ENCODE results near the gene IL15RA.

IL15RA gene

GRCh38 chr10:5977471-5978229 lies at the start of gene IL15RA:
IL15RA (minus strand) TSS chr10:5977543; CDS start chr10:5977492, 51 bp downstream.
- DNase-seq: peak; percentile 86

DNA sequence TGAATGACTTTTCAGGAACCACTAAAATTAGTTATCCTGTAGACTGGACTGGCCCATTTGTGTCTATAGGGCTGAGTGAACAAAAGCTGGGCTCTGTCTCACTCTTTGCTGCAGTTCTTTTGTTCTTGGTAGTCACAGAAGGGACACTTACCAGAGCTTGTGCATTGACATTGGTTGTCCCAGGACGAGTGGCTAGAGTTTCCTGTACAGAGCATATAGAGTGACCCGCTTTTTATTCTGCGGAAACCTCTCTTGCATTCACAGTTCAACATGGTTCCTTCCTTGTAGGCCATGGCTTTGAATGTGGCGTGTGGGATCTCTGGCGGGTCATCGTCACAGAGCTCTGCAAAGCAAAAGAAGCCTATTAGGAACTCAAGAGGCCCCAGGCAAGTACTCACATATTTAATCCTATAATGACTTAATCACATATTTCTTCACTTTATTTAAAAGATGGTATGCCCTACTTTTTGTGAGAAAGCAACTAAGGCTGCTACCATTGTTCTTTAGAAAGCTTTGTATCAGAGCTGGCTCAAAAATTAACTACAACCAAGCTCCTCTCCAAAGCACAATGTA lies 48.4 kb upstream of the IL15RA start:
- no peak for DNase-seq

GRCh38 chr10:6024334-6024682 lies 47.0 kb upstream of the IL15RA start:
- DNase-seq: no peak

DNA sequence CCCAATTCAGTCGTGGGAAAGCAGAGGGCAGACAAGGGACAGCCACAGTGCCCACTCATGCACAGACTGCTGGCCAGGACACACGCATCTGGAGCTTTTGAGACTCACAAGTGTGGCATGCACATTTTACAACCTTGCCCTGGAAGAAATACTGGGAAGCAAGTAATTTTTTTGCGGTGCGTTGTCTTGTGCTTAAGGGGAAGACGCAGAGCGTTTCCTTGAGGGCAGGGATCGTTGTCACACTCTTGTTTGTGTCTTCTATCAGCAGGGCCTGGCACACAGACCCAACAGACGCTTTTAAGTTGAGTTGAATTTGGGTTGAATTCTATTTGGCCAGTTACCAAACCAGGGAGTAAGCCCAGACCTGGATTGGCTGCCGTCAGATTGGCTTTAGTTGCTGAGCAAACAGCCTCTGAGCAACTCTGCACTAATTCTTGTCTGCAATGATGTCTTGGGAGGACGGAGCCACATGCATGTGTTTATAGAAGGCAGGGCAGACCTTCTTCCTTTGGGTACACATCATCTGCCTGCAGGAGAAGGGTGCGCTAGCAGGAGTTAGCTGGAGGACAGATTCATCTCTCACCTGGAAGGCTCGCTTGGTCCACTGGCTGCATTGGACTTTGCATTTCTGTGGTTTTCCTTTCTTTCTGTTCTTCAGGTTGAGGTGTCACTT lies 46.5 kb upstream of the IL15RA start:
- no peak for DNase-seq

DNA sequence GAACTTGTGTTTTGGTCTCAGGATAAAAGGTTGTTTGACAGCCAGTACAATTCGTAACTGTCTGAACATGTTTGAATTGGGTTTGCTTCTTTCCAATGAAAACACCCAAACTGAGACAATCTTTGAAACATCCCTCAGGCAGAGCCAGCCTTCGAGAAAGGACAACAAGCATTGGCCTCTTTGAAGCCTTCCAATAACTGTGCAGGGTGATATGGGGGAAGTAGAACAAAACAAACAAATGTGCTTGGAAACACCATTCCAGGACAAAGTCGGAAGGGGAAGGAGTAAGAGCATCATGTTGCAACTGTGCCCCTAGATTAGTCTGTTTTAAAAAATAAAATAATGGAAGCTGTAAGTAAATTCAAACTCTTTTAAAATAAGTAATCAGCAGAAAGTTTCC lies 45.3 kb upstream of the IL15RA start:
- DNase-seq: no peak

DNA sequence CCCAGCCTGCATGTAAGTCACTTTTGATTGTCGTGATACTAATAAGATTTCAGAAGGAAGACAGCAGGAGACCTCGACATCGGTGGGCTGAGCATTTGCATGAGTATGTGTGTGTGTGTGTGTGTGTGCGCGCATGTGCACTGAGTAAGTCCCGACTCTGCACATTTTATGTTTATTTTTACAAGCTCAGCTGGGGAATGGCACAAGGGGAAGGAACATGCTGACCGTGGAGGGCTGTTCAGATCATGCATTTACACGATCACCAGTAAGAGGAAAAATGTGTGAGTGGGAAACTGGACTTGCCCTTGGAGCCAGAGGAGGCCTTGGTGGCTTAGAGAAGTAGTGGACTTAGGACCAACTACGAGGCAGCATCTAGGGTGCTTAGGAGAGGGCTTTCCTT lies 43.5 kb upstream of the IL15RA start:
- no peak for DNase-seq

- DNase-seq: no peak
Measured at GRCh38 chr10:6019796-6020195, 42.5 kb upstream of the IL15RA start.

DNA sequence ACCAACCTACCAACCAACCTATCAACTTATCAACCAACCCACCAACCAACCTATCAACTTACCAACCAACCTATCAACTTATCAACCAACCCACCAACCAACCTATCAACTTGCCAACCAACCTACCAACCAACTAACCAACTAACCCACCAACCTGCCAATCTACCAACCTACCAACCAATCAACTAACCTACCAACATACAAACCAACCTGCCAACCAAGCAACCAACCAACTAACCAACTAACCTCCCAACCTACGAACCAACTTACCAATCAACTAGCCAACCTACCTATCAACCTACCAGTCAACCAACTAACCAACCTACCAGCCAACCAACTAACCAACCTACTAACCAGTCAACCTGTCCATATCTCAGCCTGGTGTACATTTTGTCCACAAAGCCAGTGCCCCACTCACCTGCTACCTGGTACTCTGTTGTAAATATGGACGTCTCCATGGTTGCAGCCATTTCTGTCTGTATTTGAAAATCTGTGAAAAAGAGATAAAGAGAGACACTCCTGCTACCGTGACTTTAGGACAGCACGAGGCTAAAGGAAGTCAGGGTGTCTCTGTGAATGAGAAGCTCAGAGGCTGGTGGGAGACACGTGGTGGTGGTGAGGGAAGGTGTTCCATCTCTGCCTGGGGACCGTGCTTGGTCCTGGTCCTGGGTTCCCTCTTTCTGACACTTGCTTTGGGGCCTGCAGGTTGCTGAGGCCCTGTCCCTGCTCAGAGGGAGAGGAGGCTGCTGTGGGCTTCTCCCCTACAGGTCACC lies 41.9 kb upstream of the IL15RA start:
- no peak for DNase-seq

GRCh38 chr10:6018422-6018821 lies 41.1 kb upstream of the IL15RA start:
- no peak for DNase-seq

GRCh38 chr10:6017781-6018354 lies 40.5 kb upstream of the IL15RA start:
- DNase-seq: no peak

DNA sequence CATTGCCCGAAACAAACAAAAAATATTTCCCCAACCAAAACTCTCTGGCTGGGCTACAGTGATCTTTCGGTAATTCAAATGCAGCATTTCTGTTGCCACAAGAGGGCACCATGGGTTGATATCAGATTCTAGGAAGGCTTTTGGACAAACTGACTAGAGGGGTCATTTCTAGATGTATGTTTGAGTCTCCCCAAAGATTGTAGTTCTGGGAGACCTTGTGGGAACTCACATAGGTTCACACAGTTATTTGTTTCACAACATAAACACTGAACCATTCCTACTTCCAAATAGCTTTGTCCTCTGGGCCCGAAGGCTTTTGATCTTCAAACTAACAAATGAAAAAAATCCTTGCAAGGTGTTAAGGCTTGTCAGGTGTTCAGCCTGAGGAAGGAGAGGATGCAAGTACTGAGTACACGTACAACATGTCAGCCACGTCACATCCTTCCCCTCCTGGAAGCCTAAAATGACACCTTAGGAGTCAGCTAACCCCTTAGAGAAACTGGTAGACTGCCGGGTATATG lies 37.0 kb upstream of the IL15RA start:
- DNase-seq: peak; percentile 64

- DNase-seq: no peak
Measured at GRCh38 chr10:6013413-6014192, 36.3 kb upstream of the IL15RA start.

- DNase-seq: no peak
Measured at GRCh38 chr10:6012121-6012905, 35.0 kb upstream of the IL15RA start.

DNA sequence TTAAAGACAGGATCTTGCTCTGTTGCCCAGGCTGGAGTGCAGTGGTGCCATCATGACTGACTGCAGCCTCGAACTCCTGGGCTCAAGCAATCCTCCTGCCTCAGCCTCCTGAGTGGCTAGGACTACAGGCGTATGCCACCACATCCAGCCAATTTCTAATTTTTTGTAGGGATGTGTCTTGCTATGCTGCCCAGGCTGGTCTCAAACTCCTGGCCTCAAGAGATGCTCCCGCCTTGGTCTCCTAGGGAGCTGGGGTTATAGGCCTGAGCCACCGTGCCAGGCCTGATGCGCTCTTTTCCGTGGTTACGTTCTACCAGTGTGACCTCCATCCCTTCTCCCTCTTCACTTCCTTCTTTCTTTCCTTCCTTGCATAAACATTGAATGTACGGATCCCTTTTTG lies 34.2 kb upstream of the IL15RA start:
- DNase-seq: no peak

- no peak for DNase-seq
Measured at GRCh38 chr10:6010569-6010968, 33.2 kb upstream of the IL15RA start.

DNA sequence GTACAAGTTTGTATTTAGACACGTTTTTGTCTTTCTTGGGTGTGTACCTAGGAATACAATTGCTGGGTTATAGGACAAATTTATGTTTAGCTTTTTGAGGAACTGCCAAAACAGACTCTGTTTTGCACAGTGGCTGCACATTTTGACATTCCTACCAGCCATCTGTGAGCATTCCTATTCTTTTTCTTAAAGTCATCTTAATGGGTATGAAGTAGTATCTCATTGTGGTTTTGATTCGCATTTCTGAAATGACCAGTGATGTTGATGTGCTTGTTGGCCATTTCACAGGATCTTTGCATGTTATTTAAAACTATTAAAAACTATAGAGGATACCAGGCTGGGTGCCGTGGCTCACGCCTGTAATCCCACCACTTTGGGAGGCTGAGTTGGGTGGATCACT lies 32.6 kb upstream of the IL15RA start:
- DNase-seq: no peak

GRCh38 chr10:6009150-6009549 lies 31.8 kb upstream of the IL15RA start:
- DNase-seq: no peak

- no peak for DNase-seq
Measured at GRCh38 chr10:6008497-6009142, 31.3 kb upstream of the IL15RA start.

DNA sequence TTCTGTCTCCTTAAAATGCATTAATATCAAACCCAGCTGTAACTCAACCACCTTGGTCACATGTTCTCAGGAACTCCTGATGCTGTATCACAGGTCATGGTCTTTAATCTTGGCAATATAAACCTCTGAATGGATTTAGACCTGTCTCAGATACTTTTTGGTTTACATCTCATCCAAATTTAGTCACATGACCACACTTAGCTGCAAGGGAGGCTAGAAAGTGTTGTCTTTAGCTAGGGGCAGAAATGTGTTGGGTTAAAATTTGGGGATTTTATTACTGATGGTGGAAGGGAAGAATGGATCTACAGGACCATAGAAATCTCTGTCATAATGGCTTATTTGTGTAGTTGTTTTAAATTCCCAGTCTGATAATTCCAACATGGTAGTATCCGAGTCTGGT lies 29.6 kb upstream of the IL15RA start:
- no peak for DNase-seq

- no peak for DNase-seq
Measured at GRCh38 chr10:6006546-6006945, 29.2 kb upstream of the IL15RA start.
